Endothelial cell of umbilical vein (primary cell): ENCODE measurements around the gene ACAP1.

ENCODE experiments used
- EZH2 ChIP-seq: IDR thresholded peaks from 2 replicates; pipeline ENCODE4 v1.6.1; 2012; ENCODE audit warnings: borderline replicate concordance, low read depth, mild to moderate bottlenecking, moderate library complexity, low read length, inconsistent platforms; ENCODE audit not compliant: severe bottlenecking
- JUN ChIP-seq: IDR thresholded peaks from 2 replicates; pipeline ENCODE4 v1.6.1; 2011; ENCODE audit warnings: borderline replicate concordance, low read depth; ENCODE audit not compliant: insufficient read length, insufficient read depth
- POLR2A ChIP-seq: IDR thresholded peaks from 2 replicates; pipeline ENCODE4 v1.6.1; 2012; ENCODE audit warnings: low read depth, mild to moderate bottlenecking, control low read depth, low read length
- POLR2AphosphoS5 ChIP-seq: IDR thresholded peaks from 2 replicates; pipeline ENCODE4 v1.6.1; 2012; ENCODE audit warnings: low read depth, mild to moderate bottlenecking, control low read depth, low read length, moderate library complexity; ENCODE audit not compliant: insufficient read depth
- TF ChIP-seq, protein P1 (sequence below), 2 donors: IDR thresholded peaks; 1 replicate in 1 of 2; 2 replicates in 1 of 2; pipeline ENCODE4 v1.5.1; 2011; ENCODE audit warnings: low read length in 2 of 2, mild to moderate bottlenecking in 2 of 2, moderate library complexity in 2 of 2, control low read depth in 1 of 2, inconsistent platforms in 1 of 2, low read depth in 1 of 2; ENCODE audit not compliant: insufficient read depth in 1 of 2; ENCODE audit errors: extremely low read depth in 1 of 2
- TF ChIP-seq, protein P2 (sequence below): IDR thresholded peaks from 2 replicates; pipeline ENCODE4 v1.6.1; 2011; ENCODE audit not compliant: insufficient read depth, insufficient read length

DNA sequence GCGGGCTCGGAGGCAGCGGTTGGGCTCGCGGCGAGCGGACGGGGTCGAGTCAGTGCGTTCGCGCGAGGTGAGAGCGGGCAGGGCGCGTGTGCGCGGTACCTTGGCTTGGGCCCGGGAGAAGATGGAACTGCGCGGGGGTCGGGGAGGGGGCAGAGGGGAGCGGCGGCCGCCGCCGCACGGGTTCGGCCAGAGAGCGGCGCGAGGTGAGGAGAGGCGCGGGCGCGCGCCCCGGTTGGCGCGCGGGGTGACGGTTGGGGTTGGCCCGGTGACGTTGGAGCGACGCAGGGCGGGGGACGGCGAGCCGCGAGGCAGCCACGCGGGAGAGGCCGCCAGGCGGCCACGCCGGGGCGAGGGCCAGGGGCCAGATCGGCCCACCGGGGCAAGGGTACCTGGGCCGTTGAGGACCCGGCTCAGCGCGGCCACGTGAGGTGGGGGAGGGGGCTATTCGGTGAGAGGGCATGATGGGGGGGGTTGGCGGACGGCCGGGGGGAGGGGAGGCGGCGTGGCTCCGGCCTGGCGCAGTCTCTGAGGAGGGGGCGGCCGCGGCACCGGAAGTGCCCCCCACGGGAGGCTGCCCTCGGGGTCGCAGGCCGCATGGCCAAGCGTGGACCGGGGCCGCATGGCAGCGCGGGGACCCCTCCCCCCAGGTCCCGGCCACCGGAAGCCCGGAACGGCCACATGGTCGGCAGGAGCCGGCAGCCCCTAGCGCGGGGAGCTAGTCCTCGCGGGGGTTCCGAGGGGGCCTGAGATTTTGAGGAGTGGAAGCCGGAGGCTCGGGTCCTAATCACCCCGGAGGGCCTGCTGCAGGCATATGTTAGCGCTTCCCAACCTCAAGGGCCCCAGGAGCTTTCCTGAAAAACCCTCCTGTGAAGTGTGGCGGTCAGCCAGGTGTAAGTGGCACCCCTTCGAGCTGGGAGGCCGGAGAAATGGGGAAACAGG, 28.4 kb upstream of the ACAP1 start:
- TF ChIP-seq, protein P1, sequence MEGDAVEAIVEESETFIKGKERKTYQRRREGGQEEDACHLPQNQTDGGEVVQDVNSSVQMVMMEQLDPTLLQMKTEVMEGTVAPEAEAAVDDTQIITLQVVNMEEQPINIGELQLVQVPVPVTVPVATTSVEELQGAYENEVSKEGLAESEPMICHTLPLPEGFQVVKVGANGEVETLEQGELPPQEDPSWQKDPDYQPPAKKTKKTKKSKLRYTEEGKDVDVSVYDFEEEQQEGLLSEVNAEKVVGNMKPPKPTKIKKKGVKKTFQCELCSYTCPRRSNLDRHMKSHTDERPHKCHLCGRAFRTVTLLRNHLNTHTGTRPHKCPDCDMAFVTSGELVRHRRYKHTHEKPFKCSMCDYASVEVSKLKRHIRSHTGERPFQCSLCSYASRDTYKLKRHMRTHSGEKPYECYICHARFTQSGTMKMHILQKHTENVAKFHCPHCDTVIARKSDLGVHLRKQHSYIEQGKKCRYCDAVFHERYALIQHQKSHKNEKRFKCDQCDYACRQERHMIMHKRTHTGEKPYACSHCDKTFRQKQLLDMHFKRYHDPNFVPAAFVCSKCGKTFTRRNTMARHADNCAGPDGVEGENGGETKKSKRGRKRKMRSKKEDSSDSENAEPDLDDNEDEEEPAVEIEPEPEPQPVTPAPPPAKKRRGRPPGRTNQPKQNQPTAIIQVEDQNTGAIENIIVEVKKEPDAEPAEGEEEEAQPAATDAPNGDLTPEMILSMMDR (IDR thresholded peaks at IDR 0.05; ENCODE audit: extremely low read depth in 1 of 2, insufficient read depth in 1 of 2, low read depth in 1 of 2, low read length in 2 of 2), result no peak
- TF ChIP-seq POLR2A (no peak), EZH2 (no peak), JUN (no peak), POLR2AphosphoS5 (peak; percentile 52)
- TF ChIP-seq, protein P2, sequence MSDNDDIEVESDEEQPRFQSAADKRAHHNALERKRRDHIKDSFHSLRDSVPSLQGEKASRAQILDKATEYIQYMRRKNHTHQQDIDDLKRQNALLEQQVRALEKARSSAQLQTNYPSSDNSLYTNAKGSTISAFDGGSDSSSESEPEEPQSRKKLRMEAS, result no peak
